HG03064 (cell line): Measurements from ENCODE around the gene HSPA2.
"Not testable (repeated sequence)": the region's sequence is repeated elsewhere in the genome, so short reads cannot be mapped to it uniquely, and the experiment has no call there.

ENCODE experiments used
- ATAC-seq: cut with Tn5 transposase; IDR thresholded peaks from one replicate; pipeline ENCODE4 v1.9.1; 2021; ENCODE audit warnings: low read depth; ENCODE audit not compliant: unreplicated experiment

The HSPA2 gene

DNA sequence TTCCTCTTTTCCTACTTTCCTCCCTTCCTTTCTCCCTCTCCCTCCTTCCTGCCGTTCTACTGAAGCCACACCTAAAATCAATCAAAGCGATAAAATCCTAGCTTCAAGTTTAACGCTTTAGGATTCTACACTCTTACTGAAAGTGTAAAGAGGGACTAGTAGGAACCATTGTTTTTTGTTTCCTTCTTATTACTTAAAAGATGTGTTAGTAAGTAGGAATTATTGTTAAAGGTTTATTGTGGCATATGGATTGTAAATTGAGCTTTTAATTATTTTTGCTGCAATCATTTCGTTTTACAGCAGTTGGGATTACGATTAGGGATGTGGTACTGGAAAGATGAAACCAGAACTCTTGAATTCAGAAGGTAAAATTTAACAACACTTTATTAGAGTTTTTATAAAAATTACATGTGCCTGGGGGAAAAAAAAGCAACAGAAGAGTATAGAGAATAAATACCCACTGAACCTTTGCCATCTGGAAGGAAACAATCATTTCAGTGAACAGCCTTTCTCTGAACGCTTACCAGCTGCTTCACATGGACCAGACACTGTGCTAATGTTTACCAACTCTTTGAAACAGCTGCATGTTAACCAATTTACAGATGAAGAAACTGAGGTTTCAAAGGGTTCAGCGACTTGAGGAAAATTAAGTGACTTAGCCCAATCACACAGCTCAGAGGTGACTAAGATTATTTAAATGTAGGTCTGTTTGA, 10.2 kb downstream of the HSPA2 start:
- no peak for ATAC-seq

DNA sequence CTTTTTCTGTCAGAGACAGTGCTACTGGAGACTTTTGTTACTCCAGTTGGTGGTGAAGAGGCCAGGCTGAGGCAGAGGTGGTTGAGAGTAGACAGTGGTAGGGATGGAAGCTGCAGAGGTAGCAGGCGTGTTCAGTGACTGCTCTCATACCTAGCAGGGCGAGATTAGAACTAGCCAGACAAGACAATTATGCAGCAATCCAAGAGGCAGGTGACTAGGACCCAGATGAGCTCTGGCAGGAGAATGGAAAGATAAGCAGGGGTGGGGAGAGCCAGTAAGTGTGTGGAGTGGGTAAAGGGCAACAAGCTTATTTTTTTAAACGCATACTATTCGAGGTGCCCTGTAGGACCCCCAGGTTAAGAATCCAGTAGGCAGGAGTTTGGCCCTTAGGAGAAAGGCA, 14.0 kb downstream of the HSPA2 start:
- no peak for ATAC-seq

GRCh38 chr14:64556526-64556925, 16.0 kb downstream of the HSPA2 start:
- ATAC-seq = no peak

GRCh38 chr14:64558216-64558615, 17.7 kb downstream of the HSPA2 start:
- ATAC-seq = not testable (repeated sequence)

DNA sequence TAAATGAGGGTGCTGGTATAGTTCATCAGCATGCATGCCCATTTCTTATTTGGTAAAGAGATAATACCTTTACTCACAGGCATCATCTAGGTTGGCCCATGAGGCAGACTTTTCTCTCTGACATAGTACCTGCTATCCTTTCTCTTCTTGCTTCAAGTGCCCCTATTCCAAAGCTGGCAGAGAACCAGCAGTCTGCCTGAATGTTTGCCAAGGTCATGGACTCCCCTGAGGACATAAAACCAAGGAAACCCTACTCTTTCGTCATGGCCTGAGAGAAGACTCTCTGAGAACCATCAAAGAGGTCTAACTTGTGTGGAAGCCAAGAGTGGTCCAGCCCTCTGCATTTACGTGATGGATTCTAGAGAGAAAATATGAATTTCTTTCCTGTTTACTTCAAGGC, 21.1 kb downstream of the HSPA2 start:
- no peak for ATAC-seq

- ATAC-seq = no peak
Measured at GRCh38 chr14:64562436-64562835, 21.9 kb downstream of the HSPA2 start.

DNA sequence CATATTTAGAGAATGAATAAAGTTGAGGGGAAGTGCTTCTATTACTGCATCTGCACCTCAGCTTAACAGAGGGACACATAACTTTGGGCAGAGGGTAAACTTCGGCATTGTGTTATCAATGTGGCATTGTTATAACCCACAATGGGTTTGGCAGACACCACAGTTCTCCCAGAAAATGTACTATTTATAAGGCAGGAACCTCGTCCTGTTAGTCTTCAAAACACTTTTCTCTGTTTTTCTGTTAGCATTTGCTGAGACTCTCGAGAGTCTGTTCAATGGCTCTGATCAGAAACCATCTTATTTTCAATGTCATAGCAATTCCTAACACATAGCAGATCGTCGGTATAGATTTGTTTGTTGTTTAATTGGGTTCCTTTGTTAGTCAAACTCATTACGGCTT, 23.2 kb downstream of the HSPA2 start:
- ATAC-seq = no peak

- ATAC-seq = no peak
Measured at GRCh38 chr14:64566651-64567122, 26.1 kb downstream of the HSPA2 start.

- ATAC-seq = no peak
Measured at GRCh38 chr14:64569138-64569631, 28.6 kb downstream of the HSPA2 start.

DNA sequence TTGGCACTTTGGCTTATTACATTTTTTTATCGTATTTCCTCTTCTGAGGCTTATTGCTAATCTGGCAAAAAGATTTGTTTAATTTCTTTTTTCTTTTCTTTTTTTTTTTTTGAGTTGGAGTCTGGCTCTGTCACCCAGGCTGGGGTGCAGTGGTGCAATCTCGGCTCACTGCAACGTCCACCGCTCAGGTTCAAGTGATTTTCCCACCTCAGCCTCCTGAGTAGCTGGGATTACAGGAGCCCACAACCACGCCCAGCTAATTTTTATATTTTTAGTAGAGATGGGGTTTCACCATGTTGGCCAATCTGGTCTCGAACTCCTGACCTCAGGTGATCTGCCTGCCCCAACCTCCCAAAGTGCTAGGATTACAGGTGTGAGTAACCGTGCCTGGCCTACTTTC, 29.1 kb downstream of the HSPA2 start:
- not testable (repeated sequence) for ATAC-seq

DNA sequence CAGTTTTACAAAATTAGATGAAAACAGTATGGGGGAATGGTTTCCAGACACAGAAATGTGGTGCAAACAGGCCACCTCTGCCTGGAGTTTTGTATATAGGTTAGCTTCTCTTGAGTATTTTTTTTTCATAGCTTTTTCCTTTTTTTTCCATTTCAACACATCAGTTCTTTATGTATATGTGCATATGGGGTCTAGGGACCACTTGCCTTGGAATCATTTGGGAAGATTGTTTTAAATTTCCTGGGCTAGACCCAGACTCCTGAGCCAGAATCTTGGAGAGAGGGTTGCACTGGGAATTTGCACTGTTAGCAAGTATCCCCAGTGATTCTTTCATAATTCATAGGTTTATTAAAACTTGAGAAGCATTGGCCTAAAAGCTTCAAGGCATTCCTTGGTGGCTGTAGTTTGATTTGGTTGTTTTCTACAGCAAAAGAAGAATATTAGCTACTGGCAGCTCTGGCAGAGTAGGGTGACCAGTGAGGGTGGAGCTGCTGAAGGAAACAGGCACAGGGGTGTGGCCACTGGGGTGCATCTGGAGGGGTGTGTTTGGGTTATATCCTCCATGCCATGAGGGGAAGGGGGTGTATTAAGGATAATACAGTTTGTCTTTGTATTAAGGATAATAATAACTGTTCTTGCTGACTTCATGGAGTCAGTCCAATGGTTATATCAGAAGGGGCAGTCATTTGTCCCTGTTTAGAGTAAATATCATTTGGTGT, 32.0 kb downstream of the HSPA2 start:
- no peak for ATAC-seq

GRCh38 chr14:64573109-64573508, 32.6 kb downstream of the HSPA2 start:
- ATAC-seq = no peak

GRCh38 chr14:64574371-64575107, 34.0 kb downstream of the HSPA2 start:
- no peak for ATAC-seq

- ATAC-seq = no peak
Measured at GRCh38 chr14:64577211-64577610, 36.7 kb downstream of the HSPA2 start.

DNA sequence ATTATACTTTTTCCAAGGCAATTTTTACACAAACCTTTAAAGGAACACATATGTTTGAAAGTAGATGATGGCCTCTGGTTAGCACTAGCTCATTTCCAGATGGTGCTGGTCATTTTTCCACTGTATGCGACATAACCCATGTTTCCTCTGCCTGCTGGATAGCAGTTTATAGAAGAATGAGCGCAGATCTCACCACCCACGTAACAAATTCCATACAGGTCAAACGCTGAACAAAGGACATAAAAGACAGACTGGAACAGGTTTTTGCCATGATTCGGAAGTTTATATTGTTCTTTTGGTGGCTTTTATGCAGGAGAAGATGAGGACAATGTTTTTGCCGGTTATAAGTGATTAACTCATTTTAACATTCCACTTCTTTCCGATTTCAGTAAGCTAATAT, 39.9 kb downstream of the HSPA2 start:
- ATAC-seq = no peak

DNA sequence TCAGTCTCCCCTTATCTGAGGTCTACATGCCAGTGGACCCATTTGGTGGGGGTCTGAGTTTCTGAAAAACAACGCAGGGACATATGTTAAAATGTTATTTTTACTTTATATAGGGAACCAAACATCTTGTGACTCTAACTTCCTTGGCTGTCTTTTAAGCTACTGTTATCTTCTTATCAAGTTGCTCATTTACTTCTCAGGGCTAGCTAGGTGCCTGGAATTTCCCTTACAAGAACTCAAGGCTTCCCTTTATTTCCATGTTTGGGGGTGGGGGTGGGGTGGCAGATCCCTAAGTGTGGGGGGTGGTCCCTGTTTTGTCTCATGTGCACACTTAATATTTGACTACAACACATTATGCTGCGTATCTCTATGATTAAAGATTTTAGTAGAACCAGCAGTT, 40.8 kb downstream of the HSPA2 start:
- no peak for ATAC-seq

DNA sequence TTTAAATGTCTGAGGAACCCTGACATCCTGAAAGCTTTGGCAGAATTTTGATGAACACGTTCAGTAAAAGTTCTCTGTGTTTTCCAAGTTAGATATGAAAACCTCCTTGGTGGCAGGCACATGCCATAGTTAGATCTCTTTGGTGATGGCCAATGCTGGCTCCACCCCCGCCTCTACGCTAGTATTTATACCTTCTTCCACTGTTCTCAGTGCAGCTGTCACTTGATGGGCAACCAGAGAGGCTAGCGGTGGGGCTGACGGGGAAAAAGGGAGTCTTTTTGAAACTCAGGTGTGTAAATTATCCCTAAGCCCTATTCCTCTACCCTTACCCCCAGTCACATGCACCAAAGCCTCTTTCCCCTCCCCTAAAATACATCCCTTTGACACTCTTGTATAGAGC, 41.3 kb downstream of the HSPA2 start:
- no peak for ATAC-seq

- ATAC-seq = no peak
Measured at GRCh38 chr14:64584190-64584589, 43.6 kb downstream of the HSPA2 start.

DNA sequence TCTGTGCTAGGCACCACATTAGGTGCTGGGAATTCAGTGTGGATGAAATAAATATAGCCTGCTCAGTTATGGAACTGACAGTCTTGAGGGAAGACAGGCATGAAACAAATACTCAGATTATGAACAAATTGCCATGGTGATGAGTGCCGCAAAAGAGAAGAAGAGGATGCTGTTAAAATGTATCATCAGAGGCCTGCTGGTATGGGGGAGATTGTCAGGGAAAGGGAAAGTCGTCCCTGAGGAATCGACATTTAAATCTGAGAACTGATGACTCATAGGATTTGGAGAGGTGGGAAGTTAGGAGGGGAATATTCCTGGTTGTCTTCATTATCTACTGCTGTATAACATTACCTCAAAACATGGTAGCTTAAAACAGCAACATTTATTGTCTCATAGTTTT, 51.3 kb downstream of the HSPA2 start:
- ATAC-seq = no peak
